ENCODE measurements around the gene ZNF770. TPM values are rescaled to one million over a fixed set of nuclear protein-coding genes. Genes with fewer than 3 reads are reported as not detected.

Gene ZNF770
- polyA plus RNA-seq, 3 donors, result 8.3 to 51.7 (median 28.1) TPM

- Histone ChIP-seq H3K79me2 (ENCODE audit: insufficient read depth, low read length) (no peaks in the 10 kb centered on the region), H3K36me3 (replicated peaks in 1 of 2; ENCODE audit: control insufficient read depth in 1 of 2, insufficient read depth in 2 of 2, low read length in 2 of 2) (peaks cover 79 to 87% of the 10 kb centered on the region in 2 donors), H3K9ac (ENCODE audit: insufficient read depth, low read length, poor library complexity, severe bottlenecking) (no peak overlapping the region), H3K4me2 (replicated peaks; ENCODE audit: extremely low read depth, low read length, poor library complexity, severe bottlenecking) (no peak overlapping the region), H4K20me1 (ENCODE audit: insufficient read depth, low read length) (no peaks in the 10 kb centered on the region), H3K27ac (ENCODE audit: low read depth in 1 of 2, low read length in 2 of 2) (no peak overlapping the region), H2AFZ (ENCODE audit: insufficient read depth, low read depth, low read length, poor library complexity, severe bottlenecking) (no peak overlapping the region), H3K9me3 (replicated peaks in 1 of 2; ENCODE audit: control insufficient read depth in 1 of 2, insufficient read depth in 1 of 2, low read length in 2 of 2) (no peaks in the 10 kb centered on the region), H3K4me1 (ENCODE audit: control insufficient read depth in 1 of 2, insufficient read depth in 2 of 2, low read length in 2 of 2) (no peaks in the 10 kb centered on the region), H3K4me3 (replicated peaks in 1 of 3; ENCODE audit: low read depth in 2 of 3, low read length in 3 of 3) (no peak overlapping the region), H3K27me3 (ENCODE audit: control insufficient read depth in 2 of 2, insufficient read depth in 2 of 2, low read length in 2 of 2) (no peaks in the 10 kb centered on the region)
- Mint-ChIP-seq H3K27me3 (ENCODE audit: low read depth in 3 of 3) (no peaks in the 10 kb centered on the region), H3K36me3 (peaks cover 61 to 73% of the 10 kb centered on the region in 2 donors), H3K9me3 (no peaks in the 10 kb centered on the region), H3K4me1 (no peaks in the 10 kb centered on the region), H3K27ac (no peak overlapping the region), H3K4me3 (no peak overlapping the region)
- WGBS (ENCODE audit: insufficient coverage), result 100% methylated on average over 2 of the region's 6 CpGs
- intact Hi-C loops (cut with micrococcal nuclease), result no loop called here
- no peak for DNase-seq
- no peak for TF ChIP-seq CTCF (IDR thresholded peaks at IDR 0.05)
These were observed 45.7 kb downstream of the ZNF770 start for GRCh38 chr15:34942363-34942762.

- intact Hi-C loops (cut with micrococcal nuclease), result no loop called here
- no peak overlapping the region for H3K4me2 ChIP-seq (replicated peaks; ENCODE audit: extremely low read depth, low read length, poor library complexity, severe bottlenecking)
- Mint-ChIP-seq H3K4me3 (no peak overlapping the region), H3K27me3 (ENCODE audit: low read depth in 3 of 3) (no peaks in the 10 kb centered on the region), H3K27ac (no peak overlapping the region), H3K4me1 (no peaks in the 10 kb centered on the region), H3K9me3 (no peaks in the 10 kb centered on the region), H3K36me3 (peaks cover 65 to 77% of the 10 kb centered on the region in 2 donors)
- no peak overlapping the region for H3K4me3 ChIP-seq (replicated peaks in 1 of 3; ENCODE audit: low read depth in 2 of 3, low read length in 3 of 3)
- H3K27ac ChIP-seq (ENCODE audit: low read depth in 1 of 2, low read length in 2 of 2), result no peak overlapping the region
- H2AFZ ChIP-seq (ENCODE audit: insufficient read depth, low read depth, low read length, poor library complexity, severe bottlenecking), result no peak overlapping the region
- no peaks in the 10 kb centered on the region for H3K9me3 ChIP-seq (replicated peaks in 1 of 2; ENCODE audit: control insufficient read depth in 1 of 2, insufficient read depth in 1 of 2, low read length in 2 of 2)
- peaks cover 83 to 92% of the 10 kb centered on the region in 2 donors for H3K36me3 ChIP-seq (replicated peaks in 1 of 2; ENCODE audit: control insufficient read depth in 1 of 2, insufficient read depth in 2 of 2, low read length in 2 of 2)
- no peaks in the 10 kb centered on the region for H4K20me1 ChIP-seq (ENCODE audit: insufficient read depth, low read length)
- H3K27me3 ChIP-seq (ENCODE audit: control insufficient read depth in 2 of 2, insufficient read depth in 2 of 2, low read length in 2 of 2), result no peaks in the 10 kb centered on the region
- no peaks in the 10 kb centered on the region for H3K79me2 ChIP-seq (ENCODE audit: insufficient read depth, low read length)
- DNase-seq, result no peak
- no peak for TF ChIP-seq CTCF (IDR thresholded peaks at IDR 0.05)
- no peak overlapping the region for H3K9ac ChIP-seq (ENCODE audit: insufficient read depth, low read length, poor library complexity, severe bottlenecking)
- WGBS (ENCODE audit: insufficient coverage), result no CpG with 5 or more reads among the region's 3 CpGs
- H3K4me1 ChIP-seq (ENCODE audit: control insufficient read depth in 1 of 2, insufficient read depth in 2 of 2, low read length in 2 of 2), result no peaks in the 10 kb centered on the region
These were observed 46.3 kb downstream of the ZNF770 start for GRCh38 chr15:34941831-34942230.
